Measurements from ENCODE around the gene KRT86. TPM values are rescaled to one million over a fixed set of nuclear protein-coding genes. Genes with fewer than 3 reads are reported as not detected.

The KRT86 gene
- total RNA-seq, 2 donors from 2014 or later, result not detected

- H3K4me1 Mint-ChIP-seq, result peaks cover 4% of the 10 kb centered on the region
- H3K36me3 Mint-ChIP-seq (ENCODE audit: low read depth), result no peaks in the 10 kb centered on the region
- peaks cover 1% of the 10 kb centered on the region for H3K27me3 Mint-ChIP-seq (ENCODE audit: insufficient read depth)
Measured at GRCh38 chr12:52347551-52348510, 73.4 kb downstream of the KRT86 start.

GRCh38 chr12:52349196-52349595 lies 74.8 kb downstream of the KRT86 start:
- no peak for TF ChIP-seq CTCF (conservative IDR thresholded peaks at IDR 0.05)
- Mint-ChIP-seq H3K4me3 (no peak overlapping the region), H3K27me3 (ENCODE audit: insufficient read depth) (no peaks in the 10 kb centered on the region), H3K36me3 (ENCODE audit: low read depth) (no peaks in the 10 kb centered on the region), H3K4me1 (peaks cover 4% of the 10 kb centered on the region), H3K27ac (no peak overlapping the region), H3K9me3 (no peaks in the 10 kb centered on the region)
- whole genome bisulfite sequencing, 2 experiments (ENCODE audit: insufficient coverage in 1 of 2, insufficient read length in 1 of 2), result 88 to 93% methylated on average over 5 to 6 of the region's 6 CpGs
- Histone ChIP-seq H3K4me1 (ENCODE audit: control insufficient read depth, insufficient read depth, low read length) (no peaks in the 10 kb centered on the region), H3K9me3 (ENCODE audit: control insufficient read depth, low read length) (no peaks in the 10 kb centered on the region), H3K9ac (ENCODE audit: extremely low read depth, low read length, poor library complexity, severe bottlenecking) (no peak overlapping the region), H3K36me3 (ENCODE audit: control insufficient read depth, insufficient read depth, low read length) (no peaks in the 10 kb centered on the region), H3K27me3 (ENCODE audit: control insufficient read depth, insufficient read depth, low read length, poor library complexity, severe bottlenecking) (peaks cover 7% of the 10 kb centered on the region), H3K27ac (ENCODE audit: low read depth, low read length) (no peak overlapping the region), H3K4me3 (ENCODE audit: low read length) (no peak overlapping the region)
- DNase-seq, result no peak

More at GRCh38 chr12:52347551-52348510, 73.4 kb downstream of the KRT86 start:
- no peak overlapping the region for H3K4me3 Mint-ChIP-seq
- no peak overlapping the region for H3K4me3 ChIP-seq (ENCODE audit: low read length)
- no peak overlapping the region for H3K9ac ChIP-seq (ENCODE audit: extremely low read depth, low read length, poor library complexity, severe bottlenecking)
- WGBS, 2 experiments (ENCODE audit: insufficient coverage in 1 of 2, insufficient read length in 1 of 2), result 72 to 80% methylated on average over 6 to 16 of the region's 16 CpGs
- H3K9me3 ChIP-seq (ENCODE audit: control insufficient read depth, low read length), result peaks cover 7% of the 10 kb centered on the region
- H3K27ac ChIP-seq (ENCODE audit: low read depth, low read length), result no peak overlapping the region
- H3K9me3 Mint-ChIP-seq, result peaks cover 7% of the 10 kb centered on the region
- no peak for DNase-seq
- H3K27me3 ChIP-seq (ENCODE audit: control insufficient read depth, insufficient read depth, low read length, poor library complexity, severe bottlenecking), result peaks cover 3% of the 10 kb centered on the region
- H3K4me1 ChIP-seq (ENCODE audit: control insufficient read depth, insufficient read depth, low read length), result no peaks in the 10 kb centered on the region
- no peaks in the 10 kb centered on the region for H3K36me3 ChIP-seq (ENCODE audit: control insufficient read depth, insufficient read depth, low read length)
- no peak overlapping the region for H3K27ac Mint-ChIP-seq
- TF ChIP-seq CTCF (conservative IDR thresholded peaks at IDR 0.05), result no peak

- H3K36me3 Mint-ChIP-seq (ENCODE audit: low read depth), result no peaks in the 10 kb centered on the region
- H3K27me3 Mint-ChIP-seq (ENCODE audit: insufficient read depth), result no peaks in the 10 kb centered on the region
- Histone ChIP-seq H3K4me3 (ENCODE audit: low read length) (no peak overlapping the region), H3K4me1 (ENCODE audit: control insufficient read depth, insufficient read depth, low read length) (no peaks in the 10 kb centered on the region), H3K36me3 (ENCODE audit: control insufficient read depth, insufficient read depth, low read length) (no peaks in the 10 kb centered on the region), H3K27me3 (ENCODE audit: control insufficient read depth, insufficient read depth, low read length, poor library complexity, severe bottlenecking) (peaks cover 7% of the 10 kb centered on the region), H3K9me3 (ENCODE audit: control insufficient read depth, low read length) (no peaks in the 10 kb centered on the region), H3K9ac (ENCODE audit: extremely low read depth, low read length, poor library complexity, severe bottlenecking) (no peak overlapping the region), H3K27ac (ENCODE audit: low read depth, low read length) (no peak overlapping the region)
- peak; percentile 44 for DNase-seq
- WGBS, 2 experiments (ENCODE audit: insufficient coverage in 1 of 2, insufficient read length in 1 of 2), result 89 to 95% methylated on average over 5 to 8 of the region's 8 CpGs
- H3K27ac Mint-ChIP-seq, result no peak overlapping the region
- no peak overlapping the region for H3K4me3 Mint-ChIP-seq
- H3K4me1 Mint-ChIP-seq, result peaks cover 4% of the 10 kb centered on the region
- no peak for TF ChIP-seq CTCF (conservative IDR thresholded peaks at IDR 0.05)
- H3K9me3 Mint-ChIP-seq, result no peaks in the 10 kb centered on the region
Measured at GRCh38 chr12:52350021-52350620, 75.7 kb downstream of the KRT86 start.

Measured in endodermal cell (in vitro differentiated cells).